ENCODE measurements around the gene ACHE. TPM values are rescaled to one million over a fixed set of nuclear protein-coding genes. Genes with fewer than 3 reads are reported as not detected.

Gene ACHE
- total and polyA plus RNA-seq, 2 of the 13 experiments (the other 11 are each of a cell fraction or from before 2014, with no cell fraction given), result 0.18 to 0.40 TPM

GRCh38 chr7:100874577-100875355 is 20.9 kb downstream of the ACHE start, which contains the start of gene SRRT (continued):
- TF ChIP-seq, protein P1, sequence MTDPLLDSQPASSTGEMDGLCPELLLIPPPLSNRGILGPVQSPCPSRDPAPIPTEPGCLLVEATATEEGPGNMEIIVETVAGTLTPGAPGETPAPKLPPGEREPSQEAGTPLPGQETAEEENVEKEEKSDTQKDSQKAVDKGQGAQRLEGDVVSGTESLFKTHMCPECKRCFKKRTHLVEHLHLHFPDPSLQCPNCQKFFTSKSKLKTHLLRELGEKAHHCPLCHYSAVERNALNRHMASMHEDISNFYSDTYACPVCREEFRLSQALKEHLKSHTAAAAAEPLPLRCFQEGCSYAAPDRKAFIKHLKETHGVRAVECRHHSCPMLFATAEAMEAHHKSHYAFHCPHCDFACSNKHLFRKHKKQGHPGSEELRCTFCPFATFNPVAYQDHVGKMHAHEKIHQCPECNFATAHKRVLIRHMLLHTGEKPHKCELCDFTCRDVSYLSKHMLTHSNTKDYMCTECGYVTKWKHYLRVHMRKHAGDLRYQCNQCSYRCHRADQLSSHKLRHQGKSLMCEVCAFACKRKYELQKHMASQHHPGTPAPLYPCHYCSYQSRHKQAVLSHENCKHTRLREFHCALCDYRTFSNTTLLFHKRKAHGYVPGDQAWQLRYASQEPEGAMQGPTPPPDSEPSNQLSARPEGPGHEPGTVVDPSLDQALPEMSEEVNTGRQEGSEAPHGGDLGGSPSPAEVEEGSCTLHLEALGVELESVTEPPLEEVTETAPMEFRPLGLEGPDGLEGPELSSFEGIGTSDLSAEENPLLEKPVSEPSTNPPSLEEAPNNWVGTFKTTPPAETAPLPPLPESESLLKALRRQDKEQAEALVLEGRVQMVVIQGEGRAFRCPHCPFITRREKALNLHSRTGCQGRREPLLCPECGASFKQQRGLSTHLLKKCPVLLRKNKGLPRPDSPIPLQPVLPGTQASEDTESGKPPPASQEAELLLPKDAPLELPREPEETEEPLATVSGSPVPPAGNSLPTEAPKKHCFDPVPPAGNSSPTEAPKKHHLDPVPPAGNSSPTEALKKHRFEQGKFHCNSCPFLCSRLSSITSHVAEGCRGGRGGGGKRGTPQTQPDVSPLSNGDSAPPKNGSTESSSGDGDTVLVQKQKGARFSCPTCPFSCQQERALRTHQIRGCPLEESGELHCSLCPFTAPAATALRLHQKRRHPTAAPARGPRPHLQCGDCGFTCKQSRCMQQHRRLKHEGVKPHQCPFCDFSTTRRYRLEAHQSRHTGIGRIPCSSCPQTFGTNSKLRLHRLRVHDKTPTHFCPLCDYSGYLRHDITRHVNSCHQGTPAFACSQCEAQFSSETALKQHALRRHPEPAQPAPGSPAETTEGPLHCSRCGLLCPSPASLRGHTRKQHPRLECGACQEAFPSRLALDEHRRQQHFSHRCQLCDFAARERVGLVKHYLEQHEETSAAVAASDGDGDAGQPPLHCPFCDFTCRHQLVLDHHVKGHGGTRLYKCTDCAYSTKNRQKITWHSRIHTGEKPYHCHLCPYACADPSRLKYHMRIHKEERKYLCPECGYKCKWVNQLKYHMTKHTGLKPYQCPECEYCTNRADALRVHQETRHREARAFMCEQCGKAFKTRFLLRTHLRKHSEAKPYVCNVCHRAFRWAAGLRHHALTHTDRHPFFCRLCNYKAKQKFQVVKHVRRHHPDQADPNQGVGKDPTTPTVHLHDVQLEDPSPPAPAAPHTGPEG (CRISPR knock-in tag; IDR thresholded peaks at IDR 0.05), result no peak; the same call in none of the 2 replicates
- TF ChIP-seq NFRKB (IDR thresholded peaks at IDR 0.05) (no peak), ZNF501 (CRISPR knock-in tag; IDR thresholded peaks at IDR 0.05) (peak; percentile 89), ZNF83 (CRISPR knock-in tag; IDR thresholded peaks at IDR 0.05; ENCODE audit: borderline replicate concordance) (no peak), ZNF546 (CRISPR knock-in tag; conservative IDR thresholded peaks at IDR 0.05) (0 out of 2 replicates have a peak, but pooled peaks have one; percentile 82), TRIM24 (CRISPR knock-in tag; IDR thresholded peaks at IDR 0.05) (no peak), TOPORS (CRISPR knock-in tag; IDR thresholded peaks at IDR 0.05) (peak; percentile 93; the same call in 1 of the 2 replicates), ATF1 (CRISPR knock-in tag; IDR thresholded peaks at IDR 0.05) (peak; percentile 57), MAFG (CRISPR knock-in tag; IDR thresholded peaks at IDR 0.05) (no peak), NCOA2 (CRISPR knock-in tag; IDR thresholded peaks at IDR 0.05) (peak; percentile 43; the same call in 1 of the 2 replicates), ZNF720 (CRISPR knock-in tag; IDR thresholded peaks at IDR 0.05) (no peak), ZC3H4 (CRISPR knock-in tag; IDR thresholded peaks at IDR 0.05; ENCODE audit: borderline replicate concordance) (no peak), TFDP1 (CRISPR knock-in tag; IDR thresholded peaks at IDR 0.05; ENCODE audit: borderline replicate concordance) (peak; percentile 94), ZFP1 (CRISPR knock-in tag; IDR thresholded peaks at IDR 0.05) (no peak), BRF2 (CRISPR knock-in tag; IDR thresholded peaks at IDR 0.05) (peak; percentile 93; the same call in 1 of the 2 replicates), TRAFD1 (CRISPR knock-in tag; IDR thresholded peaks at IDR 0.05; ENCODE audit: borderline replicate concordance) (no peak), HOXA7 (CRISPR knock-in tag; IDR thresholded peaks at IDR 0.05) (no peak), PLRG1 (conservative IDR thresholded peaks at IDR 0.05) (no peak)
- TF ChIP-seq, protein P2, sequence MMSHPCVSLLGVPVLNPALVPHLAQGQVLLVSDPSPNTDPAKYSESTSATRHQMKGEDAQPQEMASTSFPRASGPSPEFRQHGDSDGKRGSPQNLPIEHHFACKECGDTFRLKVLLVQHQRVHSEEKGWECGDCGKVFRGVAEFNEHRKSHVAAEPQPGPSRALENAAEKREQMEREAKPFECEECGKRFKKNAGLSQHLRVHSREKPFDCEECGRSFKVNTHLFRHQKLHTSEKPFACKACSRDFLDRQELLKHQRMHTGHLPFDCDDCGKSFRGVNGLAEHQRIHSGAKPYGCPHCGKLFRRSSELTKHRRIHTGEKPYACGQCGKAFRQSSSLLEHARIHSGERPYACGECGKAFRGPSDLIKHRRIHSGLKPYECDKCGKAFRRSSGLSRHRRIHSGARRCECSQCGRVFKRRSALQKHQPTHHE (CRISPR knock-in tag; IDR thresholded peaks at IDR 0.05; ENCODE audit: borderline replicate concordance), result peak; percentile 80

Measured in HepG2 (cell line).